ENCODE data around the gene GLO1. TPM values are rescaled to one million over a fixed set of nuclear protein-coding genes. Genes with fewer than 3 reads are reported as not detected.

The GLO1 gene
- total and polyA plus RNA-seq, 2 donors (not counting 1 experiment from before 2014, with no cell fraction given) = 18.5 to 31.6 TPM

- H3K9me3 ChIP-seq (ENCODE audit: control extremely low read depth in 1 of 3, control insufficient read depth in 2 of 3, insufficient read depth in 1 of 3, low read length in 2 of 3) = no peaks in the 10 kb centered on the region
- H3K27me3 ChIP-seq (replicated peaks in 1 of 4; ENCODE audit: control extremely low read depth in 1 of 4, control insufficient read depth in 3 of 4, insufficient read depth in 4 of 4, low read length in 3 of 4) = no peaks in the 10 kb centered on the region
- peaks cover 5% of the 10 kb centered on the region for H4K20me1 ChIP-seq (ENCODE audit: control insufficient read depth, insufficient read depth, low read length, poor library complexity, severe bottlenecking)
- DNase-seq (no peak), ATAC-seq (ENCODE audit: low read depth) (no peak)
- Mint-ChIP-seq H3K9me3 (ENCODE audit: insufficient read depth) (no peaks in the 10 kb centered on the region), H3K4me1 (no peaks in the 10 kb centered on the region), H3K27ac (no peak overlapping the region), H3K27me3 (no peaks in the 10 kb centered on the region), H3K4me3 (no peak overlapping the region)
- TF ChIP-seq, protein P1, sequence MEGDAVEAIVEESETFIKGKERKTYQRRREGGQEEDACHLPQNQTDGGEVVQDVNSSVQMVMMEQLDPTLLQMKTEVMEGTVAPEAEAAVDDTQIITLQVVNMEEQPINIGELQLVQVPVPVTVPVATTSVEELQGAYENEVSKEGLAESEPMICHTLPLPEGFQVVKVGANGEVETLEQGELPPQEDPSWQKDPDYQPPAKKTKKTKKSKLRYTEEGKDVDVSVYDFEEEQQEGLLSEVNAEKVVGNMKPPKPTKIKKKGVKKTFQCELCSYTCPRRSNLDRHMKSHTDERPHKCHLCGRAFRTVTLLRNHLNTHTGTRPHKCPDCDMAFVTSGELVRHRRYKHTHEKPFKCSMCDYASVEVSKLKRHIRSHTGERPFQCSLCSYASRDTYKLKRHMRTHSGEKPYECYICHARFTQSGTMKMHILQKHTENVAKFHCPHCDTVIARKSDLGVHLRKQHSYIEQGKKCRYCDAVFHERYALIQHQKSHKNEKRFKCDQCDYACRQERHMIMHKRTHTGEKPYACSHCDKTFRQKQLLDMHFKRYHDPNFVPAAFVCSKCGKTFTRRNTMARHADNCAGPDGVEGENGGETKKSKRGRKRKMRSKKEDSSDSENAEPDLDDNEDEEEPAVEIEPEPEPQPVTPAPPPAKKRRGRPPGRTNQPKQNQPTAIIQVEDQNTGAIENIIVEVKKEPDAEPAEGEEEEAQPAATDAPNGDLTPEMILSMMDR (IDR thresholded peaks at IDR 0.05) = no peak
- TF ChIP-seq EZH2 (IDR thresholded peaks at IDR 0.05; ENCODE audit: borderline replicate concordance, insufficient read depth, low read depth, low read length, poor library complexity, severe bottlenecking) = no peak
- H3K4me1 ChIP-seq (ENCODE audit: control insufficient read depth in 2 of 2, insufficient read depth in 2 of 2, low read length in 2 of 2) = no peaks in the 10 kb centered on the region
- no peak overlapping the region for H3K4me3 ChIP-seq (ENCODE audit: control extremely low read depth in 1 of 5, extremely low read depth in 1 of 5, insufficient read depth in 1 of 5, low read depth in 2 of 5, low read length in 4 of 5)
- H3K79me2 ChIP-seq (ENCODE audit: control insufficient read depth, insufficient read depth, low read length) = no peaks in the 10 kb centered on the region
- H2AFZ ChIP-seq (ENCODE audit: insufficient read depth, low read depth, low read length, poor library complexity, severe bottlenecking) = no peak overlapping the region
- intact Hi-C loops (cut with micrococcal nuclease) = no loop called here
- H3K36me3 ChIP-seq (replicated peaks in 1 of 2; ENCODE audit: control extremely low read depth in 1 of 2, control insufficient read depth in 1 of 2, extremely low read depth in 1 of 2, insufficient read depth in 2 of 2, low read length in 1 of 2) = no peaks in the 10 kb centered on the region
- ChIA-PET CTCF (no interaction called here), POLR2A (interaction anchor here (0.6 kb wide), 1 partner anchor 20 kb away, joined by 4 read pairs; no protein-coding TSS in a partner anchor)
- H3K4me2 ChIP-seq (replicated peaks; ENCODE audit: low read depth, low read length, poor library complexity, severe bottlenecking) = no peak overlapping the region
- no peak overlapping the region for H3K9ac ChIP-seq (ENCODE audit: low read length)
- H3K27ac ChIP-seq (ENCODE audit: low read length in 2 of 2) = no peak overlapping the region
Observed at GRCh38 chr6:38648629-38649028, 54.3 kb downstream of the GLO1 start.

DNA sequence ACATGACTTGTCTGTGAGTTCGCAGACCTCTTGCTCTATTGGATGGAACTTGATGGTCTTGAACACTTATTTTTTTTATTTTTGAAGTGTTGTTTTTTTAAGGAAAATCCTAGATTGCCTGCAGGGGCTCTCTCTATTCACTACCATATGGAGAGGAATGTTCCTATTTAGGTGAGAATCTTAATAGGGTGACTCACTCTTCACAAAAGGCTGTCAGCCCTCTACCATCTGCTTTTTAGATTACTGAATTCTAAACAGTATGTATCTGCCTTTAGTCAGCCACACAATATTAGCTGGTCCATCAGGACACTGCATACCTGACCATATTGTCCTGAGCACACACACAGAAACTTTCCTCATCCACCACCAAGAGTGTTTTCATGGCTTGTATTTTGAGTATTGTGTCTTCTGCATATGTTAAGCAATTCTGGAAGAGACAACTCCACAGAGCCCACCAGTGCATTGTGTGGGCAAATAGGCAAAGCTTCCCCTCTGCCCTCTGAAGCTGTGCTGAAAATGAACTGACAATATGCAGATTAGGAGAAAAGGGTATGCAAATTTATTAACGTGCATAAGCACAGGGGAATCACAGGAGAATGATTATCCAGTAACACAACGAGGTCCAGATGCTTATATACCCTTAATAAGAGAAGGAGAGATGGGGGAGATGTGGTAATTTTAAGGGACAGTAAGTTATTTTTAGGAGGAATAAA lies 56.6 kb downstream of the GLO1 start:
- TF ChIP-seq, protein P1 (IDR thresholded peaks at IDR 0.05) = no peak
- TF ChIP-seq EZH2 (IDR thresholded peaks at IDR 0.05; ENCODE audit: borderline replicate concordance, insufficient read depth, low read depth, low read length, poor library complexity, severe bottlenecking) = no peak
- H3K9me3 Mint-ChIP-seq (ENCODE audit: insufficient read depth) = no peaks in the 10 kb centered on the region
- ChIA-PET POLR2A (interaction anchor here (0.6 kb wide), 1 partner anchor 22 kb away, joined by 7 read pairs; no protein-coding TSS in a partner anchor), CTCF (no interaction called here)
- Histone ChIP-seq H3K9me3 (ENCODE audit: control extremely low read depth in 1 of 3, control insufficient read depth in 2 of 3, insufficient read depth in 1 of 3, low read length in 2 of 3) (no peaks in the 10 kb centered on the region), H3K4me2 (replicated peaks; ENCODE audit: low read depth, low read length, poor library complexity, severe bottlenecking) (no peak overlapping the region), H4K20me1 (ENCODE audit: control insufficient read depth, insufficient read depth, low read length, poor library complexity, severe bottlenecking) (peaks cover 5% of the 10 kb centered on the region), H3K27me3 (replicated peaks in 1 of 4; ENCODE audit: control extremely low read depth in 1 of 4, control insufficient read depth in 3 of 4, insufficient read depth in 4 of 4, low read length in 3 of 4) (no peaks in the 10 kb centered on the region), H3K9ac (ENCODE audit: low read length) (no peak overlapping the region), H3K36me3 (replicated peaks in 1 of 2; ENCODE audit: control extremely low read depth in 1 of 2, control insufficient read depth in 1 of 2, extremely low read depth in 1 of 2, insufficient read depth in 2 of 2, low read length in 1 of 2) (no peaks in the 10 kb centered on the region), H3K27ac (ENCODE audit: low read length in 2 of 2) (no peak overlapping the region), H3K4me3 (ENCODE audit: control extremely low read depth in 1 of 5, extremely low read depth in 1 of 5, insufficient read depth in 1 of 5, low read depth in 2 of 5, low read length in 4 of 5) (no peak overlapping the region), H2AFZ (ENCODE audit: insufficient read depth, low read depth, low read length, poor library complexity, severe bottlenecking) (no peak overlapping the region), H3K79me2 (ENCODE audit: control insufficient read depth, insufficient read depth, low read length) (peaks cover 13% of the 10 kb centered on the region), H3K4me1 (ENCODE audit: control insufficient read depth in 2 of 2, insufficient read depth in 2 of 2, low read length in 2 of 2) (no peaks in the 10 kb centered on the region)
- no peak overlapping the region for H3K27ac Mint-ChIP-seq
- DNase-seq (no peak), ATAC-seq (ENCODE audit: low read depth) (no peak)
- H3K4me1 Mint-ChIP-seq = peaks cover 4% of the 10 kb centered on the region
- H3K27me3 Mint-ChIP-seq = no peaks in the 10 kb centered on the region
- intact Hi-C loops (cut with micrococcal nuclease) = no loop called here
- no CpG with 5 or more reads among the region's 3 CpGs for WGBS (ENCODE audit: insufficient coverage)
- H3K4me3 Mint-ChIP-seq = no peak overlapping the region

All from B cell (primary cell).